Left cardiac atrium (tissue), 4 donors: ENCODE measurements around the gene GPR183. TPM values are rescaled to one million over a fixed set of nuclear protein-coding genes. Genes with fewer than 3 reads are reported as not detected.
"Not testable (repeated sequence)": the region's sequence is repeated elsewhere in the genome, so short reads cannot be mapped to it uniquely, and the experiment has no call there.

Experiments
- ATAC-seq, 2 donors: fragments of 200-7000 bp; cut with Tn5 transposase; one replicate each; pipeline ENCODE4 v1.9.1; 2020; ENCODE audit warnings: mild to moderate bottlenecking in 2 of 2, moderate library complexity in 2 of 2
- DNase-seq: peaks from one replicate; pipeline ENCODE4 v3.0.0-alpha.2; 2020
- intact Hi-C, 2 donors: fragments of 100-400 bp; cut with DNase I; formaldehyde crosslinking; loops; one replicate each; pipeline versions ENCODE4 v1.14.1 to v1.15.1; 2022 to 2023
- microRNA-seq, 2 donors: library from miRNA; unstranded; fragments of <30 nt; microRNA quantifications; one replicate each; pipeline ENCODE4 v1.2.0, GENCODE V29; 2020
- total RNA-seq, 2 donors: library from RNA; stranded (reverse); fragmentation: NEBNext Ultra II Directional; extraction: Animal tissue kit (Norgen Biotek cat#: 25700); gene quantifications; one replicate each; pipeline ENCODE4 v1.2.1, GENCODE V29; 2021
- donor health status: DM: no; HTN: yes; CAD: no.
- donor health status: DM: no; HTN: yes; CAD: no; lungs with severe emphysema.
- donor health status: DM: yes; HTN: yes; CAD: no.
- donor health status: Dilated cardiomyopathy.

The GPR183 gene
- total RNA-seq, 2 donors from 2014 or later, result 6.0 to 14.8 TPM

GRCh38 chr13:99258946-99259345 lies 48.3 kb downstream of the GPR183 start:
- intact Hi-C loops, result loop anchor here (10.0 kb wide), 2 partner anchors 54 to 64 kb away; partner anchors contain the start of gene UBAC2 (in 1 of the 2)
- DNase-seq (no peak), ATAC-seq (no peak)

GRCh38 chr13:99258210-99258860 lies 48.9 kb downstream of the GPR183 start, which contains the start of gene GPR18:
TSS of gene GPR18 (minus strand) at chr13:99258379. CDS start at chr13:99255872, 2,507 bp downstream.
- intact Hi-C loops, result loop anchor here (10.0 kb wide), 2 partner anchors 54 to 64 kb away; partner anchors contain the start of gene UBAC2 (in 1 of the 2)
- DNase-seq (no peak), ATAC-seq (peak in 1 of 2 donors; percentile 30)

DNA sequence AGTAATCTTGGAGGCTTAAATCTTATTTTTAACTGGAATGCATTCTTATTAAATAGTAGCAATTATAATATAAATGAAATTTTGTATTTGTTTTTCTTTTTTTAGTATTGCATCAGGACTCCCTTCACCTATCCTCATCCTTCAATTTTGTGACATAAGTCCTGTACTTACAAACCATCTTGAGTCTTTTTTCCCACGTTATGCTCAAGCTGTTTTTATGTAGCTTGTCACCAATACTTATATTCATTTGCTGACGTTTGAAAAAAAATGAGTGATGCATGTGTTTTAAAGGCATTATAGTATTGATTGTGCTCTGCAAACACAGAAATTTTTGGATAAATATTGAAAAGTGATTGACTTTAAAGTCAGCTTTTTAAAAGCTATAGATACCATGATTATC lies 49.9 kb downstream of the GPR183 start:
- DNase-seq, result no peak
- intact Hi-C loops, result loop anchor here (10.0 kb wide), 2 partner anchors 52 to 62 kb away; partner anchors contain the start of gene UBAC2 (in 1 of the 2)
- no peak for ATAC-seq

DNA sequence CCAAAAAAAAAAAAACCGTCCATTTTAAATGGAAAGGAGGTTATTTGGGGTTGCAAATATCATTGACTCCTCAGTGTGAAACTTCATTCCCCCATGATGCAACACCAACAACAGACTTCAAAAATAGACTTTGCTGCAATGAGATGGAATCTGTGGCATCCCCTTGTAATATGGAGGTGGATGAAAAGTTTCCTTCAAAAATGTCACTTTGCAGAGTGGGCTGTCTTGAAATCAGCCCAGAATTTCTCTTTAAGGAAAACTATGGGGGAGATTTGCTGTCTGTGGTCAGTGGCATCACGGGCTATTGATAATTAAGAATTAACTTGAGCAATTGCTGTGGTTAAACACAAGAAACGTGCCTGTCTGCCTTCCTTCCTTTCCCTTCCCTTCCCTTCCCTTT lies 50.5 kb downstream of the GPR183 start:
- ATAC-seq (no peak), DNase-seq (no peak)
- intact Hi-C loops, result loop anchor here (10.0 kb wide), 2 partner anchors 52 to 62 kb away; partner anchors contain the start of gene UBAC2 (in 1 of the 2)

- DNase-seq (no peak), ATAC-seq (no peak)
- intact Hi-C loops, result loop anchor here (10.0 kb wide), 2 partner anchors 51 to 61 kb away; partner anchors contain the start of gene UBAC2 (in 1 of the 2)
Observed at GRCh38 chr13:99256283-99256682, 50.9 kb downstream of the GPR183 start.

- ATAC-seq (no peak), DNase-seq (no peak)
- intact Hi-C loops, result loop anchor here (10.0 kb wide), 2 partner anchors 50 to 60 kb away; partner anchors contain the start of gene UBAC2 (in 1 of the 2)
Observed at GRCh38 chr13:99255271-99255670, 51.9 kb downstream of the GPR183 start.

GRCh38 chr13:99254830-99255229 lies 52.4 kb downstream of the GPR183 start:
- intact Hi-C loops, result loop anchor here (10.0 kb wide), 2 partner anchors 50 to 60 kb away; partner anchors contain the start of gene UBAC2 (in 1 of the 2)
- ATAC-seq, result no peak
- no peak for DNase-seq

DNA sequence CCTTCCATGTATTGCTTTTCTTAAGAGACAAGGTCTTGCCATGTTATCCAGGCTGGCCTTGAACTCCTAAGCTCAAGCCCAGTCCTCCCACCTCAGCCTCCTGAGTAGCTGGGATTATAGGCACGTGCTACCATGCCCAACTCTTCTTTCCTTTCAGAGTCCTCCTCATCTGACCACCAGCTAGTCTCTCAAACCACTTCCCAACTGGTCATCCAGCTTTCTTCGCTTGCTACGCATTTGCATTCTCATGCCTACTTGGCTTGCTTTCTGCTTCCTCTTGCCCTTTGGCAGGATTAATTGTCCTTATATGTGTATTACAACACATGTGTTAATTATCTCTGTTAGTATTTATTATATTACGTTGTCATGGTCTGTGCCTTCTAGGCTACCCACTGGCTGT lies 55.3 kb downstream of the GPR183 start:
- intact Hi-C loops, result loop anchor here (10.0 kb wide), 2 partner anchors 47 to 57 kb away; partner anchors contain the start of gene UBAC2 (in 1 of the 2)
- ATAC-seq (no peak), DNase-seq (no peak)

DNA sequence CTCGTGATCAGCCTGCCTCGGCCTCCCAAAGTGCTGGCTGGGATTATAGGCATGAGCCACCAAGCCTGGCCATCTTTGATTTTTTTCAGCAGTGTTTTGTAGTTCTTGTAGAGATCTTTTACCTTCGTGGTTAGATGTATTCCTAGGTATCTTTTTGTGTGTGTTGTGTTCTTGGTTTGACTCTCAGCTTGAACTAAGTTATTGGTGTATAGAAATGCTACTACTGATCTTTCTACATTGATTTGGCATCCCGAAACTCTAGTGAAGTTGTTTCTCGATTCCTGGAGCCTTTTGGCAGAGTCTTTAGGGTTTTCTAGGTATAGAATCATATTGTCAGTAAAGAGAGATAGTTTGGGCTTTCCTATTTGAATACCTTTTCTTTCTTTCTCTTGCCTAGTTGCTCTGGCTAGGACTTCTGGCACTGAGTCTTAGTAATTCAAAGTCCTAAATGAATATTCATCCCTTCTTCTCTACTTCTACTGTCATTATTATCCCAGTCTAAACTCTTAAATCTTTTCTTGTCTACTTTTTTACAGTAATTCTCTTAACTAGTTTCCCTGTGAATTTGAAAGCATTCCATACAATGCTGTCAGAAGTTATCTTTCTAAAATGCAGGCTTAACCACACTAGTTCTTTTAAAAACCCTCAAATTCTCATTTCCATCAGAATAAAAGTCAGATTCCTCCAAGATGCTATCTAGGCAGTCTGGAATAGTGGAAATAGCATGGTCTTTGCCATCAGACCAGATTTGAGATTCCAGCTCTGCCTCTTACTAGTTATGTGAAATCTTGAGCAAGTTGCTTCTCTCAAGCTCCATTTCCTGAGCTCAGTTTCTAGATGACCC lies 56.0 kb downstream of the GPR183 start:
- intact Hi-C loops, result loop anchor here (10.0 kb wide), 2 partner anchors 46 to 56 kb away; partner anchors contain the start of gene UBAC2 (in 1 of the 2)
- ATAC-seq (no peak), DNase-seq (no peak)

- intact Hi-C loops, result loop anchor here (10.0 kb wide), 2 partner anchors 45 to 55 kb away; partner anchors contain the start of gene UBAC2 (in 1 of the 2)
- not testable (repeated sequence) for ATAC-seq, DNase-seq
Observed at GRCh38 chr13:99249606-99250005, 57.6 kb downstream of the GPR183 start.

DNA sequence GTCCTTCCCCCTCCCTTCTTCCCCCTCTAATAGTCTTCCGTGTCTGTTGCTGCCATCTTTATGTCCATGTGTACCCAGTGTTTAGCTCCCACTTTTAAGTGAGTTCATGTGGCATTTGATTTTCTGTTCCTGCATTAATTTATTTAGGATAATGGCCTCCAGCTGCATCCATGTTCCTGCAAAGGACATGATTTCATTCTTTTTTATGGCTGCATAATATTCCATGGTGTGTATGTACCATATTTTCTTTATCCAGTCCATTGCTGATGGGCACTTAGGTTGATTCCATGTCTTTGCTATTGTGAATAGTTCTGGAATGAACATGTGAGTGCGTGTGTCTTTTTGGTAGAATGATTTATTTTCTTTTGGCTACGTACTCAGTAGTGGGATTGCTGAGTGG lies 58.0 kb downstream of the GPR183 start:
- ATAC-seq, DNase-seq, intact Hi-C loops: not testable (repeated sequence)

- no peak for ATAC-seq
Observed at GRCh38 chr13:99246100-99246499, 61.1 kb downstream of the GPR183 start.

More at GRCh38 chr13:99246100-99246499, 61.1 kb downstream of the GPR183 start:
- intact Hi-C loops, result no loop called here
- DNase-seq, result no peak

Small RNA genes within 50 kb of the gene (microRNA-seq; reads per million reads assigned to microRNA genes)
- gene MIR623, result 0 reads per million in 2 donors

Other genes starting within 250 kb of the GPR183 start
- gene UBAC2, start 106.5 kb downstream of the GPR183 start, total RNA-seq, result 10 to 100 TPM; 40.2 to 43.0 TPM
- gene GPR18, start 49.0 kb downstream of the GPR183 start, total RNA-seq, result not detected
- 10 to 100 TPM; 71.5 TPM for gene TM9SF2, start 194.1 kb upstream of the GPR183 start, total RNA-seq